Mesenchymal stem cell (in vitro differentiated cells and primary cell): ENCODE measurements around the gene CCDC148.
A peak's percentile ranks its signal among the peaks of the same experiment; 100 is the strongest.

Source experiments
- DNase-seq: peaks from one replicate; pipeline ENCODE4 v3.0.0-alpha.2; 2013
- H2AFZ ChIP-seq: one replicate; pipeline ENCODE4 v1.6.1; 2013; ENCODE audit warnings: low read depth, mild to moderate bottlenecking, control low read depth, inconsistent platforms, low read length, moderate library complexity
- H2AK5ac ChIP-seq: 2 replicates; pipeline ENCODE4 v1.6.1; 2013; ENCODE audit warnings: low read length, moderate library complexity, mild to moderate bottlenecking, inconsistent platforms; ENCODE audit not compliant: severe bottlenecking
- H2BK120ac ChIP-seq: one replicate; pipeline ENCODE4 v1.6.1; 2013; ENCODE audit warnings: low read depth, mild to moderate bottlenecking, inconsistent platforms, low read length, moderate library complexity
- H2BK12ac ChIP-seq, 2 experiments: one replicate each; pipeline ENCODE4 v1.6.1; 2013; ENCODE audit warnings: inconsistent platforms in 2 of 2, low read length in 2 of 2, mild to moderate bottlenecking in 2 of 2, moderate library complexity in 2 of 2, control low read depth in 1 of 2
- H2BK15ac ChIP-seq: one replicate; pipeline ENCODE4 v1.6.1; 2013; ENCODE audit warnings: mild to moderate bottlenecking, low read depth, inconsistent platforms; ENCODE audit not compliant: poor library complexity, severe bottlenecking
- H2BK5ac ChIP-seq: 2 replicates; pipeline ENCODE4 v1.6.1; 2013; ENCODE audit warnings: low read depth, mild to moderate bottlenecking, low read length, control low read depth, inconsistent platforms; ENCODE audit not compliant: poor library complexity, severe bottlenecking
- H3K14ac ChIP-seq, 2 experiments: one replicate each; pipeline ENCODE4 v1.6.1; 2013; ENCODE audit warnings: inconsistent platforms in 2 of 2, low read length in 2 of 2, control low read depth in 1 of 2, mild to moderate bottlenecking in 1 of 2, moderate library complexity in 1 of 2
- H3K18ac ChIP-seq, 2 experiments: one replicate each; pipeline ENCODE4 v1.6.1; 2013; ENCODE audit warnings: inconsistent platforms in 2 of 2, low read length in 2 of 2, control low read depth in 1 of 2, low read depth in 1 of 2, mild to moderate bottlenecking in 1 of 2
- H3K23ac ChIP-seq, 2 experiments: one replicate each; pipeline ENCODE4 v1.6.1; 2013; ENCODE audit warnings: inconsistent platforms in 2 of 2, low read length in 2 of 2, mild to moderate bottlenecking in 2 of 2, moderate library complexity in 2 of 2, control low read depth in 1 of 2
- H3K27ac ChIP-seq: 2 replicates; pipeline ENCODE4 v1.5.1; 2013; ENCODE audit warnings: mild to moderate bottlenecking, moderate library complexity, low read length, control low read depth, inconsistent platforms; ENCODE audit not compliant: poor library complexity, severe bottlenecking
- H3K27me3 ChIP-seq, 2 experiments: 2 replicates each; pipeline versions ENCODE4 v1.6.1 to v1.7.0; 2013; ENCODE audit warnings: low read length in 2 of 2, mild to moderate bottlenecking in 2 of 2, moderate library complexity in 2 of 2, control low read depth in 1 of 2, inconsistent platforms in 1 of 2; ENCODE audit not compliant: control insufficient read depth in 1 of 2, insufficient read depth in 1 of 2
- H3K36me3 ChIP-seq, 2 experiments: 2 replicates each; pipeline versions ENCODE4 v1.6.1 to v1.7.0; 2013; ENCODE audit warnings: low read length in 2 of 2, control low read depth in 1 of 2, inconsistent platforms in 1 of 2, low read depth in 1 of 2, mild to moderate bottlenecking in 1 of 2; ENCODE audit not compliant: insufficient read depth in 2 of 2, control insufficient read depth in 1 of 2
- H3K4ac ChIP-seq, 2 experiments: one replicate each; pipeline ENCODE4 v1.6.1; 2013; ENCODE audit warnings: inconsistent platforms in 2 of 2, low read length in 2 of 2, mild to moderate bottlenecking in 2 of 2, moderate library complexity in 2 of 2, control low read depth in 1 of 2, low read depth in 1 of 2
- H3K4me1 ChIP-seq: 2 replicates; pipeline ENCODE4 v1.6.1; 2013; ENCODE audit warnings: low read depth, low read length, control low read depth; ENCODE audit not compliant: control insufficient read depth, insufficient read depth
- H3K4me2 ChIP-seq: 2 replicates; pipeline ENCODE4 v1.6.1; 2013; ENCODE audit warnings: low read length, mild to moderate bottlenecking, inconsistent platforms; ENCODE audit not compliant: poor library complexity, severe bottlenecking
- H3K4me3 ChIP-seq, 2 experiments: 2 replicates each; pipeline versions ENCODE4 v1.5.1 to v1.7.0; 2013; ENCODE audit warnings: low read length in 2 of 2, mild to moderate bottlenecking in 2 of 2, control low read depth in 1 of 2, low read depth in 1 of 2; ENCODE audit not compliant: insufficient read depth in 1 of 2
- H3K79me1 ChIP-seq: replicated peaks from 2 replicates; pipeline ENCODE4 v1.6.1; 2013; ENCODE audit warnings: mild to moderate bottlenecking, control low read depth, low read length, inconsistent platforms; ENCODE audit not compliant: poor library complexity, severe bottlenecking
- H3K9ac ChIP-seq: 2 replicates; pipeline ENCODE4 v1.7.0; 2013; ENCODE audit warnings: mild to moderate bottlenecking, low read length, moderate library complexity
- H3K9me3 ChIP-seq: 2 replicates; pipeline ENCODE4 v1.7.0; 2013; ENCODE audit warnings: mild to moderate bottlenecking, low read length; ENCODE audit not compliant: control insufficient read depth
- H4K8ac ChIP-seq: one replicate; pipeline ENCODE4 v1.6.1; 2013; ENCODE audit warnings: inconsistent platforms, mild to moderate bottlenecking, low read length, moderate library complexity
- H4K91ac ChIP-seq: one replicate; pipeline ENCODE4 v1.6.1; 2013; ENCODE audit warnings: mild to moderate bottlenecking, low read length, inconsistent platforms
- WGBS: methylation state at CpG from one replicate; pipeline ENCODE4 v1.1.7; 2013; ENCODE audit warnings: mixed read lengths; 5-methylcytosine and 5-hydroxymethylcytosine counted together

CCDC148 gene

DNA sequence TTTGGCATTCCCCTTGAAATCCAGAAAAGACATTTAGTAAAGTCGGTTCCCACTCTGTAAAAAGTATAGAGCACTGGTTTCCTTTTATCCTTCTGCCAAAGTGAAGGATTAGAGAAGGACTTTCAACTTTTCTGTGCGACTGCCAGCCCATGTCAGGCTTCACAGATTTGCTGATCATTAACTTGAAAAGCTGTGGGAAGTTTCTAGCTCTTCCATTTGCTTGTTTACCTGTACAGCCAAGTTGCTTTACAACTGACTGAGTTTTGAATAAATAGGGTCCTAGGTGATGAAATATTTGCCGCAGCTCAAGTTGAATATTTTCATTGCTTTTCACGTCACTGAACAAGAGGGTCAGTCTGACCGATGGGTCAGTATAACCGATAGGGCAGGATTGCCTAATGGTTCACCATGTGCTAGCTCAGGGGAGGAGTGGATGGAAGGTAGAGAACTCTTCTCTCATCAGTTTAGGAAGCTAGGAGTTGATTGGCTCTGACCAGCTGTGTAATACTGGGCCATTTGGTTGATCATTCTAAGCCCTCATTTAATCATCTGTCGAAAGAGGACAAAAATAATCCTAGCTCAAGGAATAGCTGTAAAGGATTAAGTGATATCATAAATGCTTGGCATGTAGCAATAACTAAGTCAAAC lies 324.5 kb downstream of the CCDC148 start:
- Histone ChIP-seq H4K8ac (no peak overlapping the region), H3K27ac (peak overlapping the region; percentile 74), H3K79me1 (no peaks in the 10 kb centered on the region), H2AK5ac (no peak overlapping the region), H3K23ac (no peak overlapping the region), H2AFZ (no peak overlapping the region), H2BK5ac (no peak overlapping the region), H3K27me3 (no peaks in the 10 kb centered on the region), H2BK120ac (no peak overlapping the region), H3K4ac (no peak overlapping the region), H2BK12ac (no peak overlapping the region), H2BK15ac (no peak overlapping the region), H4K91ac (no peak overlapping the region), H3K4me1 (peaks cover 9% of the 10 kb centered on the region), H3K9ac (no peak overlapping the region), H3K9me3 (no peaks in the 10 kb centered on the region), H3K4me2 (peak overlapping the region; percentile 29), H3K14ac (no peak overlapping the region), H3K36me3 (no peaks in the 10 kb centered on the region), H3K18ac (no peak overlapping the region), H3K4me3 (no peak overlapping the region)
- 91% methylated on average over 7 of the region's 7 CpGs for WGBS
- DNase-seq = no peak

DNA sequence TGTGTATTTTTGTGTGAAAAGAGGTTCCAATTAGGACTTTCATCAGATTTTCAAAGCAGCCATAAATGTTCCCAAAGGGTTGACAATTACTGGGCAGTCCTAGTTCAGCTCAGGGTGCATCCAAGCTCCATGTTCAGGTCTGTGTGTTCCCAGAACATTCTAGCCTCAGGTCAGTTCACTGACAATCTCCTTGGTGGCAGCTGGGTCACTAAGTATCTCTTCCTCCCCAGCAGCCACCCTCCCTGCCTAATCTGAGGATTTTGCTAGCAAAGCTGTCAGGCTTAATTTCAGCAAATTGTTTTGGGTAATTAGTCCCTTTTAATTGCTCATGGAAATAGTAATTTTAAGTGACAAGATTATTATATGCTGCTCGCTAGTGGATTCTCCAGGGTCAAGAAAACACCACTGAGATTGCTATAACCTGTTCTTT lies 325.1 kb downstream of the CCDC148 start:
- no peak overlapping the region for H4K91ac ChIP-seq
- H2AK5ac ChIP-seq = peak overlapping the region; percentile 18
- no peaks in the 10 kb centered on the region for H3K27me3 ChIP-seq
- WGBS = 80% methylated on average over 1 of the region's 1 CpG
- no peak overlapping the region for H2BK120ac ChIP-seq
- H3K4me1 ChIP-seq = peaks cover 9% of the 10 kb centered on the region
- H3K9me3 ChIP-seq = no peaks in the 10 kb centered on the region
- no peak overlapping the region for H3K14ac ChIP-seq
- no peak overlapping the region for H3K4me3 ChIP-seq
- no peaks in the 10 kb centered on the region for H3K36me3 ChIP-seq
- no peak overlapping the region for H2BK5ac ChIP-seq
- H3K23ac ChIP-seq = no peak overlapping the region
- no peak overlapping the region for H2BK15ac ChIP-seq
- no peak overlapping the region for H3K18ac ChIP-seq
- peak overlapping the region; percentile 74 for H3K27ac ChIP-seq
- no peak overlapping the region for H3K9ac ChIP-seq
- H3K79me1 ChIP-seq = no peaks in the 10 kb centered on the region
- no peak overlapping the region for H2BK12ac ChIP-seq
- no peak overlapping the region for H3K4ac ChIP-seq
- DNase-seq = no peak
- H3K4me2 ChIP-seq = no peak overlapping the region
- no peak overlapping the region for H4K8ac ChIP-seq
- H2AFZ ChIP-seq = no peak overlapping the region

DNA sequence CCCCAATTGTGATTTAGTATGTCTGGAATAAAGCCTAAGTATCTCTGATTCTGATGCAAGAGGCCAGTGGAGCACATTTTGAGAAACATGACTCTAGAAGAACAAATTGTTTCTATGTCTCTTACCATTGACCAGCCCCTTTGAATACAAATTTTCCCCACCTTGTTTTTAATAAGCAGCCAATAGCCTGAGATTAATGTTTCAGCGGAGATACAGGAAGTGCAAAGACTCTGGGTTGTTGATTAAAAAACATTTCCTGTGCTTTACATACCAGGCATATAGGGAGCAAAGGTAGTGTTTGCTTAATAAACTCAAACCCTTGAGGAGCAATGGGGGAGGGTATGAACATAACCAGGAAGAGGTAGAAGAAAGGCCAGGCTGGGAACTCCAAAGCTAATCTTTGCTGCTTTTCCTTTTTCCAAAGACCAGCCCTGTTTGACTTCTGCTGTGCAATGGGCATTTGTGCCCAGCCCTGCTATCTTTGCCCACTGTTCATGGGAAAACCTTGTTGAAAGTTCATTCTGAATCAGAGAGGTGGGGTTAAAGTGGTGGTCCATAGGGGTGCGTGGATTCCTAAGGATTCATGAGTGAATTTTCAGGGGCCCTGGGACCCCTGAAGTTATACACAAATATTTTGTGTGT lies 325.6 kb downstream of the CCDC148 start:
- H3K4me1 ChIP-seq = peaks cover 11% of the 10 kb centered on the region
- no peak for DNase-seq
- no peak overlapping the region for H3K14ac ChIP-seq
- no peak overlapping the region for H3K18ac ChIP-seq
- H3K9me3 ChIP-seq = no peaks in the 10 kb centered on the region
- peak overlapping the region; percentile 74 for H3K27ac ChIP-seq
- H4K8ac ChIP-seq = no peak overlapping the region
- H2BK5ac ChIP-seq = no peak overlapping the region
- H3K79me1 ChIP-seq = no peaks in the 10 kb centered on the region
- H3K9ac ChIP-seq = no peak overlapping the region
- no peak overlapping the region for H2BK12ac ChIP-seq
- H2AK5ac ChIP-seq = peak overlapping the region; percentile 91
- no peak overlapping the region for H2AFZ ChIP-seq
- no peak overlapping the region for H2BK120ac ChIP-seq
- H3K23ac ChIP-seq = no peak overlapping the region
- no peak overlapping the region for H3K4me2 ChIP-seq
- H2BK15ac ChIP-seq = no peak overlapping the region
- no peaks in the 10 kb centered on the region for H3K36me3 ChIP-seq
- WGBS = 75% methylated on average over 2 of the region's 2 CpGs
- H3K4ac ChIP-seq = no peak overlapping the region
- H4K91ac ChIP-seq = no peak overlapping the region
- no peaks in the 10 kb centered on the region for H3K27me3 ChIP-seq
- H3K4me3 ChIP-seq = no peak overlapping the region

DNA sequence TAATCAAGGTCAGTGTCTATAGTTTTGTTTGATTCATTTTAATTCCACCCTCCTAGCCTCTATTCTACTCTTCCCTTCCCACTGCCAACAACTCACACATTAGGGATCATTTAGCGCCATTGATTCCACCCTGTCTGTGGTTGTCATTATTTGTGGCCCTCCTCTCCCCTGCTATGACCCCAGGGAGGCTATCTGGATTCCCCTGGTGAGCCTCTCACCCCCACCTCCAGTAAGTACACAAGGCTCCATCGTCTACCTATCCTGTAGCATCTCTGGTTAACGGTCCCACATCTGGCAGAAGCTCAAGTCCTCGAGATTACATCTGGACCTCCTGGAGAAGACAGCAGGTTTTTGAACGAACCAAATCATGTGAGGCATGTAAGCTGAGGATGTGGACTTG lies 327.5 kb downstream of the CCDC148 start:
- no peak for DNase-seq
- no peak overlapping the region for H2AFZ ChIP-seq
- 66% methylated on average over 5 of the region's 5 CpGs for WGBS
- no peak overlapping the region for H3K4ac ChIP-seq
- no peaks in the 10 kb centered on the region for H3K79me1 ChIP-seq
- H2BK120ac ChIP-seq = no peak overlapping the region
- H3K36me3 ChIP-seq = no peaks in the 10 kb centered on the region
- no peak overlapping the region for H3K27ac ChIP-seq
- H3K27me3 ChIP-seq = peaks cover 0 to 5% of the 10 kb centered on the region in 2 experiments
- no peak overlapping the region for H2BK12ac ChIP-seq
- H2BK15ac ChIP-seq = no peak overlapping the region
- no peak overlapping the region for H3K4me2 ChIP-seq
- peaks cover 15% of the 10 kb centered on the region for H3K4me1 ChIP-seq
- peak overlapping the region; percentile 65 for H2AK5ac ChIP-seq
- no peak overlapping the region for H3K9ac ChIP-seq
- H2BK5ac ChIP-seq = no peak overlapping the region
- no peak overlapping the region for H3K14ac ChIP-seq
- no peak overlapping the region for H4K8ac ChIP-seq
- H4K91ac ChIP-seq = no peak overlapping the region
- H3K18ac ChIP-seq = no peak overlapping the region
- no peak overlapping the region for H3K23ac ChIP-seq
- no peaks in the 10 kb centered on the region for H3K9me3 ChIP-seq
- H3K4me3 ChIP-seq = no peak overlapping the region
